Head of caudate nucleus (tissue), 42 donors: ENCODE data around the gene GAS5.
"Not testable (repeated sequence)": the region's sequence is repeated elsewhere in the genome, so short reads cannot be mapped to it uniquely, and the experiment has no call there.

Source experiments
- DNase-seq, 42 donors: peaks; one replicate each; pipeline versions ENCODE4 v3.0.0 to v3.0.0-alpha.2; 2020 to 2021; ENCODE audit warnings: mixed read lengths in 7 of 42
- intact Hi-C: fragments of 100-400 bp; cut with DNase I; formaldehyde crosslinking; loops from one replicate; pipeline ENCODE4 v1.15.0; 2022

GAS5 gene

DNA sequence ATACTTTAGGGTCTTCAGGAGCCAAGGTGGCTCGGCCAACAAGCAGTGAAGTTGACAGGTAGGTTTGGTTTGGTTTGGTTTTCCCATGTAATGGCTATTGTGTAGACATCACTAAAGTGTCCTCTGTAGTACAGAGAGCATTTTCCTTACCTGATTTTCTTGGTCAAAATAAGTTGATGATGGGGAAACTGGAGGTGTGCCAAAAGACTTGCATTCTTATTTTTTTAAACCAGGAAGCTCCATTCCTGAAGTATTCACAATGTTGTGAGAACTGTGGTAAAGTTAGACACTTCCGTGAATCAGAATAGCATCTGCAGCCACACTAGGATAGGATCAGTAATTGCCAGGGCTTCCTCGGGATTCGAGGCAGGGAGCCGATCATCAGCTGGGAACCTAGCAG is 3.3 kb upstream of the GAS5 start:
- intact Hi-C loops: no loop called here
- no peak for DNase-seq

DNA sequence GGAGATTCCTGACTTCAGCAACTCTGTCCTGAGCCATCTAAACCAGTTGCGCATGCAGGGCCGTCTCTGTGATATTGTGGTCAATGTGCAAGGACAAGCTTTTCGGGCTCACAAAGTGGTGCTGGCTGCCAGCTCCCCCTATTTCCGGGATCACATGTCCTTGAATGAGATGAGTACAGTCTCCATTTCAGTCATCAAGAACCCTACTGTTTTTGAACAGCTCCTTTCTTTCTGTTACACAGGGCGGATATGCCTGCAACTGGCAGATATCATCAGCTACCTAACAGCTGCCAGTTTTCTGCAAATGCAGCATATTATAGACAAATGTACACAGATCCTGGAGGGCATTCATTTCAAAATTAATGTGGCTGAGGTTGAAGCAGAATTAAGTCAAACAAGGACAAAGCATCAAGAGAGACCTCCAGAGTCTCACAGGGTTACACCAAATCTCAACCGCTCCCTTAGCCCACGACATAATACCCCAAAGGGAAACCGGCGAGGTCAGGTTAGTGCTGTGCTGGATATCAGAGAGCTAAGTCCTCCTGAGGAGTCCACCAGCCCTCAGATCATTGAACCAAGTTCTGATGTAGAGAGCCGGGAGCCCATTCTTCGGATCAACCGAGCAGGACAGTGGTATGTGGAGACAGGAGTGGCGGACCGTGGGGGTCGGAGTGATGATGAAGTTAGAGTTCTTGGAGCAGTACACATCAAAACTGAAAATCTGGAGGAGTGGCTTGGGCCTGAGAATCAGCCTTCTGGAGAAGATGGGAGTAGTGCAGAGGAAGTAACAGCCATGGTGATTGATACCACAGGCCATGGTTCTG is 2.7 kb upstream of the GAS5 start:
- intact Hi-C loops: no loop called here
- DNase-seq: peak in 32 of 42 donors; percentile 11 to 85 (median 42)

DNA sequence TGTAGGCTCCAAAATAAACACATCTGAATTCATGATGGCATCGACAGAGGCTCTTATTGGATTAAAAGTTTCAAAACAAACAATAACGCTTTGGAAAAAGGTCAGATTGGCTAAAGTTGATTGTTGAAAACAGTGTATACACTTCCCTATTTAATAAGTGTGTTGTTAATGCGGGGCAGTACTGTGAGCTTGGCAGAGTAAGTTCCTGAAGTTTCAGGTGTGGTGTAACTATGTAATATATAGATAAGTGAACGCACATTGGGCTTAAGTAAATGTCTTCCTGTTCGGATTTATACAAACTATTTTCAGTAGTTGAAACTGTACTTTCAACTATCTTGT is 1.2 kb upstream of the GAS5 start:
- intact Hi-C loops: loop anchor here (5.0 kb wide), 1 partner anchor 153 kb away; the partner anchor contains the start of gene RC3H1
- no peak for DNase-seq

DNA sequence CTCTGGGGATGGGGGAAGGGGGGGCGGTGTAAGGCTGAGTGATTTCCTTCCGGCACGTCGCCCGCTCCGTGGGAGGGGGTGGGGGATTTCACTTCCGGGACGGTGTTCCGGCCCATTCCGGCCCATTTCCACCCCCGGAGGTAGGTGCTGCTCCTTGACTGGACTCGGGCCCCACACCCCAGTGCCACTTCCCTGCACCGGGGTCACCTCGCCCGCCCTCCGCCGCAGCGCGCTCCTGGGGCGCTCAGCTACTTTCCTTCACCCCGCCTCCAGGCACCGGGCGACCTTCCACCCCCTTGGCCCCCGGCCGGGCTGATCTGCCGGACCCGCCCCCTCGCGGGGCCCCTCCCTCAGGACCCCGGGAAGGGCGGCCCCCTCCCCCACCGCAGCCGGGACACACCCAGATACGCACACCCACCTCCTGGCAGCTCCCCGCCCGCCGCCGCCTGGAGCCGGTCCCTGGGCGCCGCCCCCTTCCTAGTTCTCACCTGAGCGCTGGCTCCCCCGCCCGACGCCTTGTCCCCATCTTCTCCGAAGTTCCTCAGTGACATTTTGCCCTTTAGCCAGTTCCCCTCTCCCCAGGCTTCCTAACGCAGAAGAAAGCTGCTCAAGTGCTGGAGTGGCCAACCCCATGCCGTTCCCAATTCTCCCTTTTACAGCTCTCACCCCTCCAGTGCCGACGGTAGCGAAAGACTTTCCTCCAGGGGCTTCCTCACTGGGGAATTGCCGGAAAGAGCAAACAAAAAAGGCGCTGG is 654 bp upstream of the GAS5 start, which contains the start of gene ZBTB37:
ZBTB37 (plus strand) TSS at position 115 of the 755 bp plus-strand sequence. CDS start 1,846 bp downstream, outside the sequence.
- intact Hi-C loops: loop anchor here (5.0 kb wide), 1 partner anchor 154 kb away; the partner anchor contains the start of gene RC3H1
- DNase-seq: peak; percentile 47 to 89 (median 78)

DNA sequence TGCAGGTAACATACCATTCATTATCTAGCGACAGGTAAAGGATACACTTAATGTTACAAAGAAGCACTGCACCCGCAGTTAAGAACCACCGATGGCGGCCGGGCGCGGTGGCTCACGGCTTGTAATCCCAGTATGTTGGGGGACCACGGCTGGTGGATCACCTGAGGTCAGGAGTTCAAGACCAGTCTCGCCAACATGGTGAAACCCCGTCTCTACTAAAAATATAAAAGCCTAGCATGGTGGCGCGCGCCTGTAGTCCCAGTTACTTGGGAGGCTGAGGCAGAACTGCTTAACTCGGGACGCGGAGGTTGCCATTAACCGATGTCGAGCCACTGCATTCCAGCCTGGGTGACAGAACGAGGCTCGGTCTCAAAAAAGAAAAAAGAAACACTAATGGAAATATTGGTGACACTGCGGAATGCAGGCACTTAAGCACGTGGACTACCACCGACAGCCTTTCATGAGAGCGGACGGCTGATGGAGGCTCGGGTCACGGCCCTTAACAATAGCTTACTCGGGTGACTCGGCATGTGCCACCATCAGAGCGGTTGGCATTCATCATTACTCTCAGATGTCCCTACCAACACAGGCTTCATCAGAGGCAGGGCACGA is 542 bp downstream of the GAS5 start:
- intact Hi-C loops: loop anchor here (5.0 kb wide), 1 partner anchor 155 kb away; the partner anchor contains the start of gene RC3H1
- peak in 9 of 42 donors; percentile 5 to 60 (median 30) for DNase-seq

DNA sequence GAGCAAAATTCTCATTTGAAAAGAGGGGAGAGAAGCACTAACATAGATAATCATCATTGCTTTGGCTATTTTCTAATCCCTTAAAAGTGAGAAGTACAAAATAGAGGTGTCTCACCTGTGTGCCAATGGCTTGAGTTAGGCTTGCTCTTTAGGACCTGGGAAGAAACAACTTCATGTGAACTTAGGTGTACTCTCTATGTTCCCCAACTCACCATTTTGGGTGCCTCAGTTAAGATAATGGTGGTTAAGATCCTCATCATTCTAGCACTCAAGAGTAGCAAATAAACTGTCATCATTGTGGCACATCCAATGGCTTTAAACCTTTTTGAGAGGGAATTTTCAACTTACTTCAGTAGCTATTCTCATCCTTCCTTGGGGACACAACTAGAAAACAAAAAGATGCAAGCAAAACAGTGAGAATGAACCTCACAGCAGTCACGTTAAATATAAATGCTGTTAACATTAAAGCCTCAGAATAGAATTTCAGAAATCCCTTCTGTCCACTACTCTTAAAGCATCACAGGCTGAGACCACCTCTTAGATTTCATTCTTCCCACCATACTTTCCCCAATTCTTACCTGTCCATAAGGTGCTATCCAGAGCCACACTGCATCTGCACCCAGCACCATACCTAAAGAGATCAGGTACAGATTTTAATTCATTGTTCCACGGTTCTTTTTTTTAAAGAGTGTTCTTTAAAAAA is 1.2 kb downstream of the GAS5 start:
- DNase-seq: no peak

DNA sequence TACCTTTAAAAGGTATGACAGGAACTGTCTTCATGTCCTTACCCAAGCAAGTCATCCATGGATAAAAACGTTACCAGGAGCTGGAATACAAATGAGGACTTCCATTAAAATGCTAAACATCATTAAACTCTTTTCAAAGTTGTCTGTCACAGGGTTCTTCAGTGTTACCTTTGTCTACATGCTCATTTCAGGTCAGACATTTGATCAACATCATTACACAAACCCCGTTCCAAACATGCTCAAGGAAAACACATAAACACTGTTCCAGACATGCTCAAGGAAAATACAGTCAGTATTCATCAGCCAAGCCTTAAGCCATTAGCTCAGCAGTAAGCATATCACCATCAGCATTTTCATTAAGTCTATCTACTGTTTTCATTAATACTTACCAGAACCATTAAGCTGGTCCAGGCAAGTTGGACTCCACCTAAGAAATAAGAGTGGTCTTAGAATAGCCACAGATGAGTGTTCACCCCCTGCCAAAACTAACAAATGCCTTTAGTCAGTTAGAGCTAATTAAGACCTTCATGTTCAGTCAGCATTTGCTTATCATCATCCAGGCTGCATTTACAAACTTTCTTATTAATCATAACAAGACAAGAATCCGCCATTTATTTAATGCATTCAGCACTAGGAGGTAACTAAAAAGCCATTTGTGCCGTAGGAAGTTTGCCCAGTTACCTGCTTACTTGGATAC is 2.2 kb downstream of the GAS5 start:
- intact Hi-C loops: loop anchor here (5.0 kb wide), 1 partner anchor 157 kb away; the partner anchor contains the start of gene RC3H1
- no peak for DNase-seq

More for the DNA sequence above, 1.2 kb downstream of the GAS5 start:
- intact Hi-C loops: loop anchor here (5.0 kb wide), 1 partner anchor 156 kb away; the partner anchor contains the start of gene RC3H1

DNA sequence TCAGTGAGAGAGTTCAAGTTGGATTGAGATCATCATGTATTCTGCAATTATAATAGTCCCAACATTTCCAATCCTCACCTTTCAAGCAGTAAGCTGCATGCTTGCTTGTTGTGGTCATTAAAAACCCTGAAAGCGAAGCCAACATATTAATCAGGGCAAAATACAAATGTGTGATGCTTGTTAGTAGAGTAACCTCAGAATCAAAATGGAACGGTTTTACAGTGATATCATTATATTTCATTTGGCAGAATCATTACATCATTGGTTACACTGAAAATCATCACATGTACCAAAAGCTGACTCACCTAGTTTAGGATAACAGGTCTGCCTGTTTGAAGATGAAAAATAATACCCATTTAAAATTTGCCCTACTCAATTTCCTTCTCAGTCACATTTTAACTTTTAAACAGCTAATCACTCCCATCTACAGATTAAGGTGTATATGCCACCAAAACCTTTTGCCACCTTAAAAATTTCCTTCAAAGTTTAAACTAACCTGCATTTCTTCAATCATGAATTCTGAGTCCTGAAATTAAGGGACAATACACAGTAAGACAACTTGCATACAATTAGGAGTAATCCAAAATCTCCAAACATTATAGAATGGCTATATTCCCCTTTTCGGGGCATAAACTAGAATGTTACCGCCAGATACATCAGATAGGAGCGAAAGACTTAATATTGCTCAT is 3.5 kb downstream of the GAS5 start:
- intact Hi-C loops: no loop called here
- no peak for DNase-seq

DNA sequence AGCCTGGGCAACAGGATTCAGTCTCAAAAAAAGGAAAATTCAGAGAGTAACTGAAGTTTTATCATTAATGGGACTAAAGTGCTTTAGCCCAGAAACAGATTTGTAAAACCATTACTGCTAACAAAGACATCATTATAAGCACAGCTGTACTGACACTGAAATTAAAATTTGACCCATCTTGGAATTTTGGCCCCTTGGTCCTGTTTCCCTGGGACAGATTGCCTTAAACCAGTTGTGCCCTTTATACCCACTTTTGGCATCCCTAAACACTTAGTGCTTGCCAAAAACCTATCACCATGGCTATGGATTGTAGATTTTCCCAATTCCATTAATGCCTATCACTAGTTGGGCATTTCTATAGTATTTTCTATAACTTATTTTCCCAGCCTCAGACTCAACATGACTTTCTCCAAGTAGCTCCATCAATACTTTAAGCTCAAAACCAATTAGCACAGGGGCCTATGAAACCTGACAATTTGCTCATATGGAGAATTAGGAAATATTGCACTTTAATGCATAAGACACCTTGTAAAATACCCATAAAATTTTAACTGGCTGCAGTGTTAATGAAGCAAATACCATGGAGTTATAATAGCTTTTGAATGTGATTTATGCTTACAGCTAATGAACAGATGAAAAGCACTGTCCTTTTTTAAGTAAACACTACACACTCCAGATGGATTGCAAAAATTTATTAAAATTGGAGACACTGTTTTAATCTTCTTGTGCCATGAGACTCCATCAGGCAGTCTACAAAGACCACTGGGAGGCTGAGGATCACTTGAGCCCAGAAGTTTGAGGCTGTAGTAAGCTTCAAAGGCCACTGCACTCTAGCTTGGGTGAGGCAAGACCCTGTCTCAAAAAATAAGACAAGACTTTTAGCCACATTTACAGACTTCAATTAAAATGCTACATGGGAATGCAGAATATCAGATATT is 4.3 kb downstream of the GAS5 start:
- DNase-seq: no peak
- intact Hi-C loops: no loop called here

DNA sequence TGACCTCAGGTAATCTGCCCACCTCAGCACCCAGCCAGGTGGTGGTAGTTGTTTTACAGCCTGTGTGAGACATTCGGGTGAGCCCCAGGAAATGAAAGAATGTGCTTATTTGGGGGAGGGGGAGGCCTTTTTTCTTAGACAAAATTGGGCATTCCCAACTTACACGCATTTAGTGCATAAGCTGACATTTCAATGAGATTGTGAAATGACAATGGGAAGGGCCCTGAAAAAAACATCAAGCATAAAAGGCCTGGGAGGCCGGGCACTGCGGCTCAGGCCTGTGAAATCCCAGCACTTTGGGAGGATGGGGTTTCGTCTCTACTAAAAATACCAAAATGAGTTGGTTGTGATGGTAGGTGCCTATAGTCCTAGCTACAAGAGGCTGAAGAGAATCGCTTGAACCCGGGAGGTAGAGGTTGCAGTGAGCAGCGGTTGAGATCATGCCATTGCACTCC is 5.0 kb downstream of the GAS5 start:
- intact Hi-C loops: no loop called here
- DNase-seq: no peak

DNA sequence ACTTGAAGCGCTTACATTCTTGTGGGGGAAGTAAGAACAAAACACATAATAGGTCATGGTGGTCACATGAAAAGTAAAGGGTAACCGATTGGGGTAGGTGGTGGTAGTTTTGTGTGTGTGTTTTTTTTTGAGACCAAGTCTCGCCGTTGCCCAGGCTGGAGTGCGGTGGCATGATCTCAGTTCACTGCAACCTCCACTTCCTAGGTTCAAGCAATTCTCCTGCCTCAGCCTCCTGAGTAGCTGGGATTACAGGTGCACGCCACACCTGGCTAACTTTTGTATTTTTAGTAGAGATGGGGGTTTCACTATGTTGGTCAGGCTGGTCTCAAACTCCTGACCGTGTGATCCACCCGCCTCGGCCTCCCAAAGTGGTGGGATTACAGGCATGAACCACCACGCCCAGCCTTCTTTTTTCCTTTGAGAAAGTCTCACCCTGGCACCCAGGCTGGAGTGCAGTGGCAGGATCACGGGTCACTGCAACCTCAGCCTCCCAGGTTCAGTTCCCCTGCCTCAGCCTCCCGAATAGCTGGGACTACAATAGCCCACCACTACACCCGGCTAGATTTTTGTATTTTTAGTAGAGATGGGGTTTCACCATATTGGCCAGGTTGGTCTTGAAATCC is 5.5 kb downstream of the GAS5 start:
- intact Hi-C loops, DNase-seq: not testable (repeated sequence)

DNA sequence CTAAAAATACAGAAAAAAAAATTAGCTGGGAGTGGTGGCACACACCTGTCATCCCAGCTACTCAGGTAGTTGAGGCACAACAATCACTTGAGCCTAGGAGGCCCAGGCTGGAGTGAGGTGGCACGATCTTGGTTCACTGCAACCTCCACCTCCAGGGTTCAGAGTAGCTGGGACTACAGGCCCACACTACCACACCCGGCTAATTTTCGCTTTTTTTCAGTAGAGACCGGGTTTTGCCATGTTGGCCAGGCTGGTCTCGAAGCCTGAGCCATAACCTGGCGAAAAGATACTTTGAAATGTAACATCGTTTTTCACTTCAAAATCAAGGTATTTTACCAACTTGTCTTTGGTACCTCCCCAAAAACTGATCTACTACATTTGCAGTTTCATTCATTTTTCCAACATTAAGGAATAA is 6.1 kb downstream of the GAS5 start:
- intact Hi-C loops: no loop called here
- no peak for DNase-seq

DNA sequence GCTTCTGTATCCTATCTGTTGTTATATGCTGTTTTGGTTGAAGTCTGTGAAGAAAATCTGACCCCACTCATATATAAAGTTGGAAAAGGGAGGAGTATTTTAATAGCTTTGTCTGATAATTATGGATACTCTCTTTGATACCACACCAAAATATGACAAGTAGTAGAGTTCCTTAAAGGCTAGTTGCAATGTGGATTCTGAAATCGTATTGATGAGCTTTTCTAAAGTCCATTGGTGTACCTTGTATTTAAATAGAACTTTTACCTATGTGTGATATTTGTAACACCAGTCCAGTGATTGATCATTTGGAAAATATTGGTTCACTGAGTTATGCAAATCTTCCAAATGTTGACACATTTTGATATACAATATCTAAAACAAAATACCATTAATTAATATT is 7.7 kb downstream of the GAS5 start:
- no peak for DNase-seq
- intact Hi-C loops: no loop called here

DNA sequence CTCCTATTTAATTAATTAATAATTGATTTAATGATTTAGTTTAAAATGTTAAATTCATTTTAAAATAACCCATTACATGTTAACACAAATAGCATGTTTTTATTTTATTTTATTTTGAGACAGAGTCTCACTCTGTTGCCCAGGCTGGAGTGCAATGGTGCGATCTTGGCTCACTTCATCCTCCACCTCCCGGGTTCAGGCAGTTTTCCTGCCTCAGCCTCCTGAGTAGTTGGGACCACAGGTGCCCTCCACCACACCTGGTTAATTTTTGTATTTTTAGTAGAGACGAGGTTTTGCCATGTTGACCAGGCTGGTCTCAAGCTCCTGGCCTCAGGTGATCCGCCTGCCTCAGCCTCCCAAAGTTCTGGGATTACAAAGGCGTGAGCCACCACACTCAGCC is 8.2 kb downstream of the GAS5 start:
- intact Hi-C loops, DNase-seq: not testable (repeated sequence)

DNA sequence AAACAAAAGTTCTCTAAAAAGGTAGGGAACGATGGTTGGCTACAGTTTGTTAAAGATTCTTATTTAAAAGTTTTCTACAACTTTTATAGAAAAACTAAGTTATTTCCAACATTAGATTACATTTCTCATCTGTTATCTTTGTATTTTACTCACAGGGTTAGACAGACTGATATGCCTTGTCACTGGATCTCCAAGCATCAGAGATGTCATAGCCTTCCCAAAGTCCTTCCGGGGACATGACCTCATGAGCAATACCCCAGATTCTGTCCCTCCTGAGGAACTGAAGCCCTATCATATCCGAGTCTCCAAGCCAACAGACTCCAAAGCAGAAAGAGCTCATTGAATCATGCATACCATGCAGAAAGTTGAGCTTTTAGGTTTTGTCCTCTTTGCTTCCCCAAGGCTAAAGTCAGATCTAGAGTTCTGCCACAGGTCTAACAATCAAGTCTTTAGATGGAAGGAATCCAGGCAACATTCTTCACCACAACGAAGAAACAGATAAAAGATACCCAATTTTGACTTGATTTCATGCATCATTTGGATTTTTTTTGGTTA is 10.3 kb downstream of the GAS5 start:
- no peak for DNase-seq
- intact Hi-C loops: no loop called here

DNA sequence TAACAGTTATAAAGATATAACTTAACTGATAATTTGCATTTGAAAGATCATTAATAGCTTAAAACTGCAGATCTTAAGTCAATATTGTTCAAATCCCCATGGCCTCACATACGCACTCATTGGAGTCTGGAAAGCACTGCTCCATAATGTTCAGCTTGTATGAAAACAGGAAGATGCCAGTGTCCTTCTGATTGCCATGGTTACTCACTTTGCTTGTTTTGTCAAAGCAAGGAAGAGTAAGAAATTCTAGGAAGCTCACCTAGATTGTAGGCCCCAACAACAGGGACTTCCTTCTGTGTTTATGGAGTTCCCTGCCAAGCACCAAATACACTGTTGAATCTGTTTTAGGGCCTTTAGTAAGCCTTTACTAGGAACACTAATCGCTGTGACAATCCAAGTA is 10.9 kb downstream of the GAS5 start:
- intact Hi-C loops: no loop called here
- DNase-seq: no peak
